Middle frontal gyrus (tissue), 1 donor: ENCODE results near the gene PIGB.
A peak's percentile ranks its signal among the peaks of the same experiment; 100 is the strongest.
"Not testable (repeated sequence)": the region's sequence is repeated elsewhere in the genome, so short reads cannot be mapped to it uniquely, and the experiment has no call there.

Source experiments
- DNase-seq: peaks from one replicate; pipeline ENCODE4 v3.0.0-alpha.2; 2015; ENCODE audit warnings: low spot score; ENCODE audit errors: extremely low spot score

Gene PIGB

GRCh38 chr15:55318588-55319494, at the start of gene PIGB, which contains the start of gene PIGBOS1:
Gene PIGB (plus strand): TSS chr15:55319222. CDS start chr15:55319251, 29 bp downstream.
Gene PIGBOS1 (minus strand): TSS chr15:55319123. CDS start chr15:55317792, 1,331 bp downstream.
- peak; percentile 62 for DNase-seq

- no peak for DNase-seq
These were observed 48.7 kb upstream of the PIGB start for GRCh38 chr15:55270291-55270690.

- DNase-seq: no peak
These were observed 42.7 kb upstream of the PIGB start for GRCh38 chr15:55276324-55276723.

- DNase-seq: no peak
These were observed 41.9 kb upstream of the PIGB start for GRCh38 chr15:55277116-55277564.

GRCh38 chr15:55277715-55278114, 41.3 kb upstream of the PIGB start:
- DNase-seq: no peak

GRCh38 chr15:55279100-55279745, 39.8 kb upstream of the PIGB start:
- DNase-seq: no peak

GRCh38 chr15:55279746-55280351, 39.2 kb upstream of the PIGB start:
- no peak for DNase-seq

GRCh38 chr15:55280589-55280988, 38.4 kb upstream of the PIGB start:
- DNase-seq: not testable (repeated sequence)

GRCh38 chr15:55281517-55282228, 37.3 kb upstream of the PIGB start:
- DNase-seq: no peak

GRCh38 chr15:55282284-55282833, 36.7 kb upstream of the PIGB start:
- no peak for DNase-seq

GRCh38 chr15:55283379-55284147, 35.5 kb upstream of the PIGB start:
- no peak for DNase-seq

GRCh38 chr15:55284426-55284825, 34.6 kb upstream of the PIGB start:
- DNase-seq: no peak

- DNase-seq: not testable (repeated sequence)
These were observed 32.4 kb upstream of the PIGB start for GRCh38 chr15:55286442-55287189.

- DNase-seq: no peak
These were observed 30.9 kb upstream of the PIGB start for GRCh38 chr15:55288006-55288717.

GRCh38 chr15:55289011-55289745, 29.8 kb upstream of the PIGB start:
- no peak for DNase-seq

- no peak for DNase-seq
These were observed 29.1 kb upstream of the PIGB start, which contains the start of gene RAB27A for GRCh38 chr15:55289746-55290527. Gene RAB27A (minus strand): TSS chr15:55289813. CDS start chr15:55234934, 54,879 bp downstream.

- peak; percentile 54 for DNase-seq
These were observed 28.4 kb upstream of the PIGB start for GRCh38 chr15:55290528-55291057.
